IMR-90 (cell line): Measurements from ENCODE around the gene VIPR2. TPM values are rescaled to one million over a fixed set of nuclear protein-coding genes. Genes with fewer than 3 reads are reported as not detected.
A peak's percentile ranks its signal among the peaks of the same experiment; 100 is the strongest.

Experiments used
- ATAC-seq: fragments of 200-7000 bp; cut with Tn5 transposase; 2 replicates; pipeline ENCODE4 v1.9.1; 2020; ENCODE audit warnings: low read depth, mild to moderate bottlenecking, moderate library complexity
- BruUV-seq: library from RNA; stranded (reverse); fragments of 400-500 nt; replicated peaks from 2 replicates; lab custom pipeline; 2021; lab: Mats Ljungman, UMichigan
- CTCF ChIA-PET: fragments of 300-600 bp; formaldehyde crosslinking; extraction: SDS; loops from one replicate; lab custom pipeline; 2021; ENCODE audit warnings: antibody characterized with exemption; lab: Yijun Ruan, JAX
- POLR2A ChIA-PET: fragments of 300-600 bp; sonication (Branson Sonifier 250); formaldehyde crosslinking; loops from one replicate; lab custom pipeline; 2022; ENCODE audit warnings: antibody characterized with exemption; ENCODE audit not compliant: unreplicated experiment; lab: Charles Lee
- DNase-seq: peaks from one replicate; pipeline ENCODE4 v3.0.0; 2013
- H2AFZ ChIP-seq: replicated peaks from 2 replicates; pipeline ENCODE3; 2013; ENCODE audit warnings: low read length, mild to moderate bottlenecking; ENCODE audit not compliant: poor library complexity
- H2AK5ac ChIP-seq: 2 replicates; pipeline ENCODE4 v1.6.1; 2013; ENCODE audit warnings: low read depth, low read length, inconsistent platforms
- H2AK9ac ChIP-seq: replicated peaks from 2 replicates; pipeline ENCODE3; 2013; ENCODE audit warnings: mild to moderate bottlenecking, low read depth, low read length, moderate library complexity; ENCODE audit not compliant: poor library complexity
- H2BK120ac ChIP-seq: 2 replicates; pipeline ENCODE4 v1.6.1; 2013; ENCODE audit warnings: low read depth, low read length, inconsistent platforms
- H2BK15ac ChIP-seq: 3 replicates; pipeline ENCODE4 v1.6.1; 2013; ENCODE audit warnings: low read depth, low read length, inconsistent platforms
- H2BK20ac ChIP-seq: 2 replicates; pipeline ENCODE4 v1.6.1; 2013; ENCODE audit warnings: low read depth, mild to moderate bottlenecking, inconsistent platforms, low read length, moderate library complexity
- H2BK5ac ChIP-seq: 2 replicates; pipeline ENCODE4 v1.6.1; 2013; ENCODE audit warnings: mild to moderate bottlenecking, low read depth, low read length, inconsistent platforms; ENCODE audit not compliant: poor library complexity, severe bottlenecking
- H3K14ac ChIP-seq: replicated peaks from 2 replicates; pipeline ENCODE4 v1.6.1; 2013; ENCODE audit warnings: low read depth, low read length, inconsistent platforms
- H3K18ac ChIP-seq: 2 replicates; pipeline ENCODE4 v1.6.1; 2013; ENCODE audit warnings: low read depth, low read length, control low read depth
- H3K23ac ChIP-seq: 2 replicates; pipeline ENCODE4 v1.6.1; 2013; ENCODE audit warnings: low read depth, low read length, inconsistent platforms
- H3K27ac ChIP-seq: 2 replicates; pipeline ENCODE4 v1.5.1; 2013; ENCODE audit warnings: mild to moderate bottlenecking, control low read depth, low read length; ENCODE audit not compliant: insufficient read depth
- H3K27me3 ChIP-seq: 2 replicates; pipeline ENCODE4 v1.6.1; 2013; ENCODE audit warnings: low read length; ENCODE audit not compliant: control insufficient read depth, insufficient read depth
- H3K36me3 ChIP-seq: 2 replicates; pipeline ENCODE4 v1.6.1; 2013; ENCODE audit warnings: low read length, mixed read lengths; ENCODE audit not compliant: control insufficient read depth, insufficient read depth
- H3K4ac ChIP-seq: 2 replicates; pipeline ENCODE4 v1.6.1; 2013; ENCODE audit warnings: low read depth, low read length, inconsistent platforms
- H3K4me1 ChIP-seq: 2 replicates; pipeline ENCODE4 v1.6.1; 2013; ENCODE audit warnings: low read length, mixed read lengths; ENCODE audit not compliant: control insufficient read depth, insufficient read depth
- H3K4me2 ChIP-seq: 2 replicates; pipeline ENCODE4 v1.6.1; 2013; ENCODE audit warnings: low read depth, mild to moderate bottlenecking, control low read depth, low read length, moderate library complexity
- H3K4me3 ChIP-seq: 2 replicates; pipeline ENCODE4 v1.5.1; 2013; ENCODE audit warnings: low read depth, mild to moderate bottlenecking, control low read depth, low read length, moderate library complexity; ENCODE audit not compliant: insufficient read depth
- H3K56ac ChIP-seq: 2 replicates; pipeline ENCODE4 v1.6.1; 2013; ENCODE audit warnings: low read length, inconsistent platforms; ENCODE audit not compliant: insufficient read depth; ENCODE audit errors: extremely low read depth
- H3K79me1 ChIP-seq, 2 experiments: 2 replicates each; pipeline ENCODE4 v1.6.1; 2013; ENCODE audit warnings: low read length in 2 of 2, inconsistent platforms in 1 of 2, low read depth in 1 of 2
- H3K9ac ChIP-seq: 2 replicates; pipeline ENCODE4 v1.6.1; 2013; ENCODE audit warnings: low read depth, low read length, control low read depth
- H3K9me1 ChIP-seq: 2 replicates; pipeline ENCODE4 v1.6.1; 2013; ENCODE audit warnings: low read length, inconsistent platforms; ENCODE audit not compliant: insufficient read depth
- H3K9me3 ChIP-seq: 2 replicates; pipeline ENCODE4 v1.6.1; 2013; ENCODE audit warnings: low read length; ENCODE audit not compliant: control insufficient read depth, insufficient read depth
- H4K20me1 ChIP-seq: 2 replicates; pipeline ENCODE4 v1.6.1; 2013; ENCODE audit warnings: low read length, inconsistent platforms; ENCODE audit not compliant: insufficient read depth
- H4K5ac ChIP-seq: 2 replicates; pipeline ENCODE4 v1.6.1; 2013; ENCODE audit warnings: mild to moderate bottlenecking, low read depth, low read length, control low read depth
- H4K8ac ChIP-seq, 2 experiments: 2 replicates each; pipeline ENCODE4 v1.6.1; 2013; ENCODE audit warnings: low read depth in 2 of 2, low read length in 2 of 2, control low read depth in 1 of 2, inconsistent platforms in 1 of 2
- H4K91ac ChIP-seq: 2 replicates; pipeline ENCODE4 v1.6.1; 2013; ENCODE audit warnings: low read depth, low read length, inconsistent platforms; ENCODE audit not compliant: insufficient read depth
- BHLHE40 ChIP-seq: fragments of 150-350 bp; IDR thresholded peaks from 2 replicates; pipeline ENCODE4 v1.6.1; 2016; ENCODE audit warnings: mild to moderate bottlenecking, low read depth, low read length
- FOS ChIP-seq: fragments of 150-350 bp; IDR thresholded peaks from 2 replicates; pipeline ENCODE4 v1.6.1; 2016; ENCODE audit warnings: low read depth, low read length
- MAZ ChIP-seq: IDR thresholded peaks from 2 replicates; pipeline ENCODE4 v1.6.1; 2012; ENCODE audit warnings: low read depth, mild to moderate bottlenecking, low read length, improper control_type of control experiment, moderate library complexity, borderline replicate concordance
- MXI1 ChIP-seq: IDR thresholded peaks from 2 replicates; pipeline ENCODE4 v1.6.1; 2012; ENCODE audit warnings: low read depth, mild to moderate bottlenecking, low read length, moderate library complexity, borderline replicate concordance
- NFE2L2 ChIP-seq: fragments of 150-350 bp; IDR thresholded peaks from 2 replicates; pipeline ENCODE4 v1.6.1; 2016; ENCODE audit warnings: low read depth, mild to moderate bottlenecking, low read length
- POLR2A ChIP-seq: IDR thresholded peaks from 2 replicates; pipeline ENCODE4 v1.6.1; 2012; ENCODE audit warnings: mild to moderate bottlenecking, low read depth, low read length
- RAD21 ChIP-seq: IDR thresholded peaks from 2 replicates; pipeline ENCODE4 v1.6.1; 2012; ENCODE audit warnings: low read length, improper control_type of control experiment
- RCOR1 ChIP-seq: IDR thresholded peaks from 2 replicates; pipeline ENCODE4 v1.6.1; 2012; ENCODE audit warnings: mild to moderate bottlenecking, low read length, improper control_type of control experiment; ENCODE audit not compliant: insufficient replicate concordance
- WGBS, 2 experiments: methylation state at CpG; one replicate each; pipeline versions ENCODE4 v1.1.5 to v1.1.7; 2013; ENCODE audit warnings: missing lambda C conversion rate in 2 of 2; ENCODE audit not compliant: insufficient read length in 1 of 2; ENCODE audit errors: extremely low coverage in 2 of 2; 5-methylcytosine and 5-hydroxymethylcytosine counted together
- dilution Hi-C: fragments of 300-500 bp; cut with HindIII; formaldehyde crosslinking; loops from one replicate; pipeline ENCODE4 v1.14.3; 2018; ENCODE audit warnings: low sequenced_read_pairs; ENCODE audit not compliant: unreplicated experiment
- in situ Hi-C: fragments of 300-500 bp; cut with MboI; formaldehyde crosslinking; loops from 3 replicates; pipeline ENCODE4 v1.14.3; 2019; ENCODE audit warnings: low sequenced_read_pairs, inconsistent platforms, mixed read lengths
- intact Hi-C: fragments of 100-400 bp; cut with micrococcal nuclease; formaldehyde crosslinking; loops from 2 replicates; pipeline ENCODE4 v1.10.0; 2022
- polyA plus RNA-seq, 3 experiments: library from polyadenylated mRNA; depleted of rRNA; stranded (reverse); fragments of >200 nt; gene quantifications; 2 replicates each; pipeline ENCODE4 v1.2.3, GENCODE V29; 2012; ENCODE audit warnings: low replicate concordance in 1 of 3
- total RNA-seq: library from RNA; depleted of rRNA; stranded (reverse); fragments of >200 nt; gene quantifications from 2 replicates; pipeline ENCODE4 v1.2.3, GENCODE V29; 2012
- TF ChIP-seq, protein P1 (sequence below): conservative IDR thresholded peaks from 2 replicates; pipeline ENCODE4 v1.5.1; 2012; ENCODE audit warnings: mild to moderate bottlenecking, low read depth, low read length, improper control_type of control experiment
- TF ChIP-seq, protein P2 (sequence below): fragments of 150-350 bp; IDR thresholded peaks from 2 replicates; pipeline ENCODE4 v1.6.1; 2017; ENCODE audit warnings: mild to moderate bottlenecking, antibody characterized with exemption, low read length, low read depth

Gene VIPR2
- total and polyA plus RNA-seq, 2 of the 4 experiments (the other 2 are of a cell fraction): not detected

DNA sequence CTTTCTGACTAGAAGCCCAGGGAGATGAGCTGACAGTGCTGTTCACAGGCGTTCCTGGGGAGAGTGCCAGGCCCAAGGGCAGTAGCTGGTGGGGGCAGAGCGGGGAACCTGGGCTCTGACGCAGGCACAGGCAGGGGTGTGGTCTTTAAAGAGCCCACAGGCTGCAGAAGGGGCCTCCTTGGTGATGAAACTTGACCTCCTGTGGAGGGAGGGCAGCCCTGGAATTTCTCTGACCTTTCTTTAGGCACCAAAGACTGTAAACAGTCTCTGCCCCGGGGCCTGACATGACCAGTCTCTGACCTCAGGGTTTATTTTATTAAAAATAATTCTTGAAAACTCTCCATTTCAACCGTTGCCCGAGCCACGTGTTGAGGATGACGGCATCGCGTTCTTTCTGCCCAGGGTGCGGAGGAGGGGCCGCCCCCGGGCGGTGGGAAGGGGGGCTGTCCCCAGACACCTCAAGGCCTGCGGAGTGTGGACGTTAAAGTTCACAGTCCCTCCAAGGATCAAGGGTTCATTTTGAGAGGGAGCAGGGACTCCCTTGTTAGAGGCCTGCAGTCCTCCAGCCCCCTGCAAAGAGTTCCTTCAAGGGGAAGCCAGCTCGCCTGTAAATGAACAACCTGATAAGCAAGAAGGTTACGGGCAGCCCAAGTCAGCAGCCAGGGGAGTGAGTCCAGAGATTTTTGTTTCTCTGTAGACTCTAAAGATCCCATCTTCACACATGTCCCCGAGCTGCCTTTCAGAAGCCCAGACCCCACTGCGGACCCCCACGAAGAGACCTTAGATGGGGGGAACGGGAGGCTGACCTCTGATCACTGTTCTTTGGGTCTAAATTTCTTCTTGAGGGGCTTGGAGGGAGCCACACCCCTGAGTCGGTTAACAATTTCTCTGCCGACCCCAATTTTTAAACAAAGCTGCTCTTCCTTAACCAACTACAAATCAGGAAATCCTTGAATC lies 128.9 kb downstream of the VIPR2 start (continued):
- TF ChIP-seq, protein P1, sequence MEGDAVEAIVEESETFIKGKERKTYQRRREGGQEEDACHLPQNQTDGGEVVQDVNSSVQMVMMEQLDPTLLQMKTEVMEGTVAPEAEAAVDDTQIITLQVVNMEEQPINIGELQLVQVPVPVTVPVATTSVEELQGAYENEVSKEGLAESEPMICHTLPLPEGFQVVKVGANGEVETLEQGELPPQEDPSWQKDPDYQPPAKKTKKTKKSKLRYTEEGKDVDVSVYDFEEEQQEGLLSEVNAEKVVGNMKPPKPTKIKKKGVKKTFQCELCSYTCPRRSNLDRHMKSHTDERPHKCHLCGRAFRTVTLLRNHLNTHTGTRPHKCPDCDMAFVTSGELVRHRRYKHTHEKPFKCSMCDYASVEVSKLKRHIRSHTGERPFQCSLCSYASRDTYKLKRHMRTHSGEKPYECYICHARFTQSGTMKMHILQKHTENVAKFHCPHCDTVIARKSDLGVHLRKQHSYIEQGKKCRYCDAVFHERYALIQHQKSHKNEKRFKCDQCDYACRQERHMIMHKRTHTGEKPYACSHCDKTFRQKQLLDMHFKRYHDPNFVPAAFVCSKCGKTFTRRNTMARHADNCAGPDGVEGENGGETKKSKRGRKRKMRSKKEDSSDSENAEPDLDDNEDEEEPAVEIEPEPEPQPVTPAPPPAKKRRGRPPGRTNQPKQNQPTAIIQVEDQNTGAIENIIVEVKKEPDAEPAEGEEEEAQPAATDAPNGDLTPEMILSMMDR: no peak

DNA sequence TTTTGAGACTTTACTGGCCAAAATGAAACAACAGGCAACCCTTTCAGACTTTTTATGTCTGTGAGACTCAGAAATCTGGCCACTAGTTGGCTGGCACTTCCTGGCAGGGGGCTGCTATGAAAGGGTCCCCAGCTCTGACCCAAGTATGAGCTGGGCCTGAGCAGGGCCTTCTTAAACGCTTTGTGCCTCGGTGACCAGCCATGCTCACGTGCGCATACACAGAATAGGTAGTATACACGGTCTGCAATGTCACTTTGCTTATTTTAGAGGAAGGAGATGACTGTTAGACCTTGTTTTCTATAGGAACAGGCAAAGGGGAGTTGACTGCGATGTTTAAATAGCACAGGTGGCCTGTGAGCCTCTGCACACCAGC lies 129.6 kb downstream of the VIPR2 start:
- no peak overlapping the region; the same call in 1 of the 2 replicates for H4K91ac ChIP-seq
- H2BK15ac ChIP-seq: no peak overlapping the region
- intact Hi-C loops: no loop called here
- H3K79me1 ChIP-seq: no peaks in the 10 kb centered on the region
- WGBS, 2 experiments: 79% methylated on average over 5 of the region's 6 CpGs; no CpG with 5 or more reads in 1 of the 2 experiments
- POLR2A ChIA-PET: no interaction called here
- peaks cover 7% of the 10 kb centered on the region; the same call in 1 of the 2 replicates for H3K4me1 ChIP-seq
- no peak overlapping the region for H3K23ac ChIP-seq
- no TSS peak for BruUV-seq
- no peak overlapping the region for H2AK5ac ChIP-seq
- H2BK120ac ChIP-seq: no peak overlapping the region
- in situ Hi-C loops: no loop called here
- ATAC-seq (no peak), DNase-seq (no peak)
- no peaks in the 10 kb centered on the region for H3K27me3 ChIP-seq
- no peaks in the 10 kb centered on the region for H3K9me1 ChIP-seq
- no peak overlapping the region for H3K4me2 ChIP-seq
- H3K4ac ChIP-seq: no peak overlapping the region
- H2AK9ac ChIP-seq: no peak overlapping the region
- H4K20me1 ChIP-seq: no peaks in the 10 kb centered on the region
- no peak overlapping the region; the same call in 1 of the 2 replicates for H4K5ac ChIP-seq
- H4K8ac ChIP-seq: no peak overlapping the region
- H2AFZ ChIP-seq: no peak overlapping the region
- no peaks in the 10 kb centered on the region; the same call in 1 of the 2 replicates for H3K9me3 ChIP-seq
- CTCF ChIA-PET: no interaction called here
- peak overlapping the region; percentile 25; the same call in 1 of the 2 replicates for H3K27ac ChIP-seq
- H3K9ac ChIP-seq: no peak overlapping the region
- no peak overlapping the region for H3K4me3 ChIP-seq
- H3K36me3 ChIP-seq: no peaks in the 10 kb centered on the region
- H3K14ac ChIP-seq: no peak overlapping the region
- H2BK20ac ChIP-seq: no peak overlapping the region
- H3K18ac ChIP-seq: no peak overlapping the region
- dilution Hi-C loops: no loop called here
- H3K56ac ChIP-seq: no peak overlapping the region
- H2BK5ac ChIP-seq: no peak overlapping the region
- TF ChIP-seq MAZ (no peak), POLR2A (no peak), FOS (no peak), RCOR1 (no peak), MXI1 (no peak), BHLHE40 (no peak), RAD21 (no peak), NFE2L2 (no peak)
- TF ChIP-seq, protein P1: no peak
- TF ChIP-seq, protein P2, sequence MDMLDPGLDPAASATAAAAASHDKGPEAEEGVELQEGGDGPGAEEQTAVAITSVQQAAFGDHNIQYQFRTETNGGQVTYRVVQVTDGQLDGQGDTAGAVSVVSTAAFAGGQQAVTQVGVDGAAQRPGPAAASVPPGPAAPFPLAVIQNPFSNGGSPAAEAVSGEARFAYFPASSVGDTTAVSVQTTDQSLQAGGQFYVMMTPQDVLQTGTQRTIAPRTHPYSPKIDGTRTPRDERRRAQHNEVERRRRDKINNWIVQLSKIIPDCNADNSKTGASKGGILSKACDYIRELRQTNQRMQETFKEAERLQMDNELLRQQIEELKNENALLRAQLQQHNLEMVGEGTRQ: no peak
